Hepatocyte (in vitro differentiated cells): Measurements from ENCODE around the gene RPL6.

Experiments used
- EZH2 ChIP-seq: fragments of 200-600 bp; sonication (generic); IDR thresholded peaks from 2 replicates; pipeline ENCODE4 v1.6.1; 2016; ENCODE audit warnings: antibody characterized with exemption, mild to moderate bottlenecking, borderline replicate concordance
- EZH2phosphoT487 ChIP-seq: fragments of 200-600 bp; sonication (generic); IDR thresholded peaks from one replicate; pipeline ENCODE4 v1.6.1; 2018; ENCODE audit warnings: antibody characterized with exemption, mild to moderate bottlenecking, low read depth, moderate library complexity; ENCODE audit not compliant: unreplicated experiment, severe bottlenecking
- TF ChIP-seq, protein P1 (sequence below): fragments of 200-600 bp; sonication (generic); IDR thresholded peaks from 2 replicates; pipeline ENCODE4 v1.5.1; 2016; ENCODE audit warnings: antibody characterized with exemption, mild to moderate bottlenecking; ENCODE audit not compliant: poor library complexity

DNA sequence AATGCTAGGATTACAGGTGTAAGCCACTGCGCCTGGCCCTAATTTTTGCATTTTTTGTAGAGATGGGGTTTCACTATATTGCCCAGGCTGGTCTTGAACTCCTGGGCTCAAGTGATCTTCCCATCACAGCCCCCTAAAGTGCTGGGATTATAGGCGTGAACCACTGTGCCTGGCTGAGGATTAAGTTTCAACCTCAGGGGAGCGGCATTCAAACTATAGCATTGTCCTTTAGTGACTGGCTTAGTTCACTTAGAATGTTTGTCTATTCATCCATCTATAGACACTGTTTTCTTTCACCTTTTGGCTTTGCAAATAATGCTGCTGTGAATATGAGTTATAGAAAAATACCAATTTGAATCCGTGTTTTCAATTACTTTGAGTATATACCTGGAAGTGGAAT is 34.5 kb upstream of the RPL6 start:
- TF ChIP-seq, protein P1, sequence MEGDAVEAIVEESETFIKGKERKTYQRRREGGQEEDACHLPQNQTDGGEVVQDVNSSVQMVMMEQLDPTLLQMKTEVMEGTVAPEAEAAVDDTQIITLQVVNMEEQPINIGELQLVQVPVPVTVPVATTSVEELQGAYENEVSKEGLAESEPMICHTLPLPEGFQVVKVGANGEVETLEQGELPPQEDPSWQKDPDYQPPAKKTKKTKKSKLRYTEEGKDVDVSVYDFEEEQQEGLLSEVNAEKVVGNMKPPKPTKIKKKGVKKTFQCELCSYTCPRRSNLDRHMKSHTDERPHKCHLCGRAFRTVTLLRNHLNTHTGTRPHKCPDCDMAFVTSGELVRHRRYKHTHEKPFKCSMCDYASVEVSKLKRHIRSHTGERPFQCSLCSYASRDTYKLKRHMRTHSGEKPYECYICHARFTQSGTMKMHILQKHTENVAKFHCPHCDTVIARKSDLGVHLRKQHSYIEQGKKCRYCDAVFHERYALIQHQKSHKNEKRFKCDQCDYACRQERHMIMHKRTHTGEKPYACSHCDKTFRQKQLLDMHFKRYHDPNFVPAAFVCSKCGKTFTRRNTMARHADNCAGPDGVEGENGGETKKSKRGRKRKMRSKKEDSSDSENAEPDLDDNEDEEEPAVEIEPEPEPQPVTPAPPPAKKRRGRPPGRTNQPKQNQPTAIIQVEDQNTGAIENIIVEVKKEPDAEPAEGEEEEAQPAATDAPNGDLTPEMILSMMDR: no peak
- TF ChIP-seq EZH2 (no peak), EZH2phosphoT487 (no peak)
